HG03558 (cell line): Measurements from ENCODE around the gene GIPC2.
A peak's percentile ranks its signal among the peaks of the same experiment; 100 is the strongest.

Source experiments
- ATAC-seq: cut with Tn5 transposase; IDR thresholded peaks from one replicate; pipeline ENCODE4 v1.9.1; 2021; ENCODE audit warnings: moderate number of reproducible peaks; ENCODE audit not compliant: unreplicated experiment; ENCODE audit errors: extremely low read depth

GIPC2 gene

DNA sequence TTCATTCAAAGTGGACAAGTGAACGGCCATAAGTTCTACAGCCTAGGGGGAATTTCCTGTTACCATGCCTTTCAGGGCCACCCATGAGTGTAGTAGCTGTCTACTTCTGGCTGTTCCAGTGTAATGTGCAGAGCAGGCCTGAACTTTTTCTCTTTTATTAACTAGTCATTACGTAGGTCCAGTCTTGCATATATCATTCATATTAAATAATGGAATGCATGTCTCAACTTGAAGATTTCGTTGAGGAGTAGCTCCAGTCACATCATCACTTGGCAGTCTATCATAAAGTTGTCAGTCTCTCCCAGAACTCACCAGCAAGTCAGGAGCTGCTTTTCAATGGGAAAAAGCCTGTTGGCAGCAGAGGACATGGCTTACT, 12.0 kb upstream of the GIPC2 start:
- ATAC-seq, result no peak

DNA sequence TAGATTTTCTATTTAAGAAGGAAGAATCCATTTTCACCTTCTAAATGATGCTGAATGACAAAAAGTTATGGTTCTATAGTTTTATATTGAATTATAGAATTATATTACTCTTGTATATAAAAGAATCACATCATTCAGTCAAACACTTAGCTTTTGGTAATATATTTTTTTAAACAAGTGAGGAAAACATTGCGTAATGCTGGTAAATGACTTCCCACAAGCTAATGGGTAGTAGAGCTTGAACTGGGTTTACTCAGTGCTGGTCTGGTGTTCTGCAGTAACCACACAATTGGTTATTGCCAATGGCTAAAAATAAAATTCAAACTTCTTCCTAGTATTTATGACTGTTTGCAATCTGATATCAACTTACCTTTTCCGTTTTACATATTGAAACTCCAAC, 10.6 kb upstream of the GIPC2 start:
- no peak for ATAC-seq

DNA sequence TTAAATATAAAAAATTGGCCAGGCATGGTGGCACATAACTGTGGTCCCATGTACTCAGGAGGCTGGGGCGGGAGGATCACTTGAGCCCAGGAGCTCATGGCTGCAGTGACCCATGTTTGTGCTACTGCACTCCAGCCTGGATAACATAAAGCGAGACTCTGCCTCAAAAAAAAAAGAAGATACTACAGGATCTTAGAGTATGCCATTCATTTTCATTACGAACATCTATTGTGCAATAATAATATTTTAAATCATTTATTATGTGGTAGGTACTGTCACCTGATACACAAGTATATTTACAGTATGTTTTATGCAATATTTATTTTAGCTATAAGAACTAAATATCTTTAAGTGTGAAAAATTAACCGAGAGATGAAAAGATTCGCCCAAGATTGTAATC, 9.3 kb upstream of the GIPC2 start:
- no peak for ATAC-seq

DNA sequence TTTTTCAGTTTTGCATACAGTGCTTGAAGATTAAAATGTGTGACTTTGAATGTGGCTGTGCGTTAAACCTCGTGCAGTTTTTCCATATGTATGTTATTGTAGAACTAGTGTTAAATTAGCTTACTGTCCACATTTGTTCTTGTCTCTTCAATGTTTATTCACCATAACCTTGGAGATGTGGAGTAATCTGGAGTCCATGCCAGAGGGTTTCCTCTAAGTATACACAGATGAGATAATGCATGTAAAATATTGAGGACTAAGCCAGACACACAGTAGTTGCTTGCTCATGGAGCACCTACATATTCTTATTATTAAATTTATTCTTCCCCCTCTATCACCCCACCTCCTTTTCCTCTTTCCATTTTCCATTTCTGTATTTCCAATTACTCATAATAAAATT, 7.7 kb upstream of the GIPC2 start:
- no peak for ATAC-seq

- no peak for ATAC-seq
Observed at GRCh38 chr1:78038491-78038939, 7.3 kb upstream of the GIPC2 start.

- no peak for ATAC-seq
Observed at GRCh38 chr1:78040484-78041089, 5.2 kb upstream of the GIPC2 start.

GRCh38 chr1:78043436-78043835, 2.3 kb upstream of the GIPC2 start:
- no peak for ATAC-seq

DNA sequence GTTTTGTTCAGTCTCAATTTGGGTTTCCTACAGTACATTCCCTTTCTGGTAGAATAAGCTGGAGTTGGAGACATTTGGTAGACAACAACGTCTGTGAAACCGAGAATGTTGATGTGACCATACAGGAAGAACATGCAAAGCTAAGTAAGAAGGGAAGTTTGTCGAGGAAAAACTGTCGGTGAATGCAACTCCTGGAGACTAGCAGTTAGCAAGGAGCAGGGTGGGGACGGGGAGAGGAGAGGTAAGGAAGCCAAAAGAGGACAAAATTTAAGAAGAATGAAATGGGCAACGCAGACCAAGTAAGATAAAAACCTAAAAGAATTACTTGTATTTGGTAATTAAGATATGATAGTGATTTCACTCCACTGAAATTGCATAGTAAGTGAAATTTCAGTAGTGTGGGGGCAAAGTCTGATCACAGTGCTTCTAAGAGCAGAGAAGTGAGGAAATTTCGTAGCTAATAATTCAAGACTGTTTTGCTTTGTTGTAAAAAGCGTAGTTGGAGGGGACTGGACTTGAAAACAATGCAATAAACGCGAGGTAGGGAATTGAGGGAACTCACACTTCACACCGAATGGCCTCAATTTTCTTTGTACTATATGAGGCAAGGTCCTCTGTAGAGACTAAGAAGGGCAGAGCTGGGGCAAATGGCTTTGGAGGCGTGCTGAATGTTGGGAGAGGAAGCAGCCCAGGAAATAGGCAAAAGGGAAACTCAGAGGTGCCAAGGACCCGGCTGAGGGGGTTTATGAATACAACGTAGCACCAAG, 787 bp upstream of the GIPC2 start:
- no peak for ATAC-seq

- no peak for ATAC-seq
Observed at GRCh38 chr1:78045563-78045925, 222 bp upstream of the GIPC2 start.

- ATAC-seq, result no peak
Observed at GRCh38 chr1:78047106-78047505, 1.3 kb downstream of the GIPC2 start.

- no peak for ATAC-seq
Observed at GRCh38 chr1:78047631-78048030, 1.9 kb downstream of the GIPC2 start.

GRCh38 chr1:78048446-78048845, 2.7 kb downstream of the GIPC2 start:
- no peak for ATAC-seq

DNA sequence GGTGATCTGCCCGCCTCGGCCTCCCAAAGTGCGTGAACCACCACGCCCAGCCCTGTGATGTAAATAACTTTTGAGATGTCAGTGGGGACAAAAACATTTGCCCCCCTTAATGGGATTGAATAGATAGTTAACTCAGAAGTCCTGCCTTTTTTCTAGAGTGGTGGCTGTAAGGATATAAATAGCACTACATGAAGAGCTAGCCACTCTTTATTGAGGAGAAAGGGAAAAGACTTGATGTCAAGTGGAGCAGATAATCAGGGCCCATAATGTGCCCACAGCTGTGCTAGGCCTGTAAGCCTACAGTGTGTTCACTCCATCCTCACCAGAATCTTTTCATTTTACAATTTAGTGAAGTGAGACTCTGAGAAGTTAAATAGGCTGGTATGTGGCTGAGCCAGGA, 3.6 kb downstream of the GIPC2 start:
- no peak for ATAC-seq

DNA sequence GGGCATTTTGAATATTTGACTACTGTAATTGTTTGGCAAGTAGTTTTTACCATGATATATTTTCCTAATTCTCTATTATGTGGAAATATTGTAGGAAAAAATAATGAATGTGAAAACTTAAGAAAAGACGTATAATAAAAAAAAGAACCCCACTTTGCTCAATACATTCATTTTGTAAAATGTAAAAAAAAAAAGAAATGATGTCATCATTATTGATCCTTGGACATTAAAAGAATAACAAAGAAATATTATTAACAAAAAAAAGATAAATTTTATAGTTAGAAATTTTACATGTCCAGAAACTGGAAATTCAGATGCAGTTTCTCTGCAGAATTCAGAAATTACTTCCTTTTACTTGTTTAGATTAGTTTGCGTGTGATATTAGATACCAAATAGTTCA, 5.2 kb downstream of the GIPC2 start:
- ATAC-seq, result no peak

DNA sequence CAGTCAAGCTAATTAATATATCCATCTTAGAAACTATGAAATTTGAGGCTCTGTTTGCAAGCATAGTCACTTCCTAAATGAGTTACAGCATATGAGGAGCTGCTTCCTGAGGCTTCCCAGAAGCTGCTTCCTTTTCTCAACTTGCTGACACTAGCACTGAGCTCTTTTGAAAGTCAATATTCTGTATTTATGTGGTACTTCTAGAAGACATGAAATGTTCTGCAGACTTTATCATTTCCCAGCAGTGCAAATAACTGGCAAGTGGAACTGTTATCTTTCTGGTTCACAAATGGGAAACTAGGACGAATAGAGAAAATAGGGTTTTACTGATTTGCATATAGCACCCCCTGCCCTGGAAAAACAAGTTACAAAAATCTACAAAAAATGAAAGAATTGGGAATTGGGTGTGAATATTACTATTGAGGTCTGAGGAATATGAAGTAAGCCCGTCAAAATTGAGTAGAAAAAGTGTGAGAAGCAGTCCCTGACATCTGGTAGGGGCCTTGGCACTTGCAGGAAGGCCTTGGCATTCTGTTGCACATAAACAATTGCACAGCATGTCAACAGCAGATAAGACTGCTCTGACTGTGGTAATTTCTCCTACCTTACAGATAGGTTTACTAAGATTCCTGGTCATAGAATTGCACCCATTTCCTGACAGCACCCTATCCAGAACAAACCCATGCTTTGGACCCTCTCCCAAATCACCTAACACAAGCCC, 7.1 kb downstream of the GIPC2 start:
- no peak for ATAC-seq

GRCh38 chr1:78053498-78053897, 7.7 kb downstream of the GIPC2 start:
- ATAC-seq, result no peak

DNA sequence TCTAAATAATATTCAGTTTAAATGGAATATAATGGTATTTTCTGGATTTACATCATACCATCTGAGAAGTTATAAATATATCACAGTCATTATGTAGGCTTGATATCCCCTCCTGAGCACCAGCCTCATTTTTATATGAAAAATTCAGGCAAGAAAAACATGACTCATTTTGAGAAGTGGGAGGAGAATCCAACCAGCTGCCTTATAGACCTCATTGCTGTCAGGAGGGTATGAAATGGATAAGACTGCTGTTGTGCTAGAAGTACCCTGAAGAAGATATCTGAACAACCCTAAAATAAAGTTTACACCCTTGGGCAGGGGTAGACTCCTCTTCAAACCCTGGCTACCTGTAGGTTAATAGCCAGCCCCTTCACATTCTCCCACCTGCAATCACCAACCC, 8.8 kb downstream of the GIPC2 start:
- ATAC-seq, result no peak

GRCh38 chr1:78054972-78055371, 9.2 kb downstream of the GIPC2 start:
- ATAC-seq, result no peak

- no peak for ATAC-seq
Observed at GRCh38 chr1:78055565-78056132, 9.9 kb downstream of the GIPC2 start.

GRCh38 chr1:78058670-78059069, 12.9 kb downstream of the GIPC2 start:
- ATAC-seq, result no peak

- peak; percentile 61 for ATAC-seq
Observed at GRCh38 chr1:78060857-78061563, 15.2 kb downstream of the GIPC2 start.
